ENCODE results near the gene PTK6. TPM values are rescaled to one million over a fixed set of nuclear protein-coding genes. Genes with fewer than 3 reads are reported as not detected.

Gene PTK6
- total RNA-seq, 1 experiment from 2014 or later: 6.7 TPM

GRCh38 chr20:63503524-63503923 is 33.7 kb downstream of the PTK6 start:
- H3K27me3 ChIP-seq (ENCODE audit: insufficient read depth, low read length): no peaks in the 10 kb centered on the region
- DNase-seq (ENCODE audit: low read depth, low spot score) (no peak), ATAC-seq (no peak)
- intact Hi-C loops (cut with micrococcal nuclease): no loop called here
- BruUV-seq (replicated peaks): no TSS peak
- RAD21 ChIA-PET (ENCODE audit: low non-redundant PET in 1 of 2, low total read pairs in 2 of 2, uncharacterized antibody in 2 of 2, unreplicated experiment in 2 of 2): no interaction called here
- peaks cover under 1% of the 10 kb centered on the region; the same call in 1 of the 2 replicates for H3K79me2 ChIP-seq (ENCODE audit: insufficient read depth, low read length)
- no peak overlapping the region for H3K4me2 ChIP-seq (ENCODE audit: low read length)
- H4K20me1 ChIP-seq (ENCODE audit: insufficient read depth): no peaks in the 10 kb centered on the region
- CTCF ChIA-PET: no interaction called here
- no peak overlapping the region for H3K4me3 ChIP-seq (replicated peaks in 1 of 2; ENCODE audit: low read depth in 1 of 2, low read length in 2 of 2)
- no peaks in the 10 kb centered on the region; a peak in 1 of 4 replicates for H3K9me3 ChIP-seq (ENCODE audit: control insufficient read depth in 1 of 2, insufficient read depth in 1 of 2, low read depth in 1 of 2, low read length in 2 of 2)
- no peak overlapping the region for H2AFZ ChIP-seq (ENCODE audit: low read depth, low read length, poor library complexity, severe bottlenecking)
- peaks cover 12 to 22% of the 10 kb centered on the region in 2 experiments for H3K4me1 ChIP-seq (ENCODE audit: control insufficient read depth in 1 of 2, insufficient read depth in 2 of 2, low read length in 2 of 2)
- no peak for TF ChIP-seq CBX3 (IDR thresholded peaks at IDR 0.05; ENCODE audit: low read depth)
- TF ChIP-seq ZNF274 (IDR thresholded peaks at IDR 0.05; ENCODE audit: low read depth, low read length): no peak
- TF ChIP-seq EZH2phosphoT487 (IDR thresholded peaks at IDR 0.05; ENCODE audit: borderline replicate concordance): no peak
- H3K36me3 ChIP-seq (ENCODE audit: control insufficient read depth in 1 of 2, insufficient read depth in 2 of 2, low read length in 2 of 2): no peaks in the 10 kb centered on the region
- H3K9me2 ChIP-seq (ENCODE audit: insufficient read depth): no peaks in the 10 kb centered on the region
- POLR2A ChIA-PET: interaction anchor here (1.3 kb wide), 1 partner anchor 17 kb away, joined by 3 read pairs; the partner anchor contains the start of gene PPDPF
- no peak overlapping the region for H3K27ac ChIP-seq (ENCODE audit: low read depth, low read length)
- no peak overlapping the region for H3K9ac ChIP-seq (ENCODE audit: low read length)

- no peak for TF ChIP-seq FOSL1 (IDR thresholded peaks at IDR 0.05; ENCODE audit: low read depth)
- TF ChIP-seq SRF (IDR thresholded peaks at IDR 0.05; ENCODE audit: low read depth): no peak
- no peak for TF ChIP-seq YY1 (IDR thresholded peaks at IDR 0.05; ENCODE audit: extremely low read depth, insufficient replicate concordance, low read depth, low read length)
- no peak for TF ChIP-seq CEBPB (IDR thresholded peaks at IDR 0.05; ENCODE audit: low read depth)
- no peak for TF ChIP-seq MAX (IDR thresholded peaks at IDR 0.05)
- no peak for TF ChIP-seq POLR2AphosphoS5 (IDR thresholded peaks at IDR 0.05; ENCODE audit: low read depth, low read length)
- TF ChIP-seq SIN3A (IDR thresholded peaks at IDR 0.05; ENCODE audit: low read depth): no peak
- TF ChIP-seq ELF1 (IDR thresholded peaks at IDR 0.05; ENCODE audit: borderline replicate concordance, low read depth): no peak
- no peak for TF ChIP-seq JUND (IDR thresholded peaks at IDR 0.05)
- no peak for TF ChIP-seq REST (IDR thresholded peaks at IDR 0.05; ENCODE audit: low read depth)
These were observed 34.5 kb downstream of the PTK6 start for GRCh38 chr20:63502671-63503172.

More at GRCh38 chr20:63502671-63503172, 34.5 kb downstream of the PTK6 start:
- H3K4me1 ChIP-seq (ENCODE audit: control insufficient read depth in 1 of 2, insufficient read depth in 2 of 2, low read length in 2 of 2): peaks cover 12 to 27% of the 10 kb centered on the region in 2 experiments
- ATAC-seq (no peak), DNase-seq (ENCODE audit: low read depth, low spot score) (no peak)
- H3K4me3 ChIP-seq (replicated peaks in 1 of 2; ENCODE audit: low read depth in 1 of 2, low read length in 2 of 2): no peak overlapping the region
- POLR2A ChIA-PET: no interaction called here
- H3K4me2 ChIP-seq (ENCODE audit: low read length): peak overlapping the region; percentile 66
- no peak overlapping the region for H2AFZ ChIP-seq (ENCODE audit: low read depth, low read length, poor library complexity, severe bottlenecking)
- CTCF ChIA-PET: interaction anchor here (1.3 kb wide), 1 partner anchor 18 kb away, joined by 4 read pairs; the partner anchor contains the start of gene PPDPF
- H3K9ac ChIP-seq (ENCODE audit: low read length): no peak overlapping the region
- intact Hi-C loops (cut with micrococcal nuclease): no loop called here
- H3K9me2 ChIP-seq (ENCODE audit: insufficient read depth): no peaks in the 10 kb centered on the region
- peaks cover 9% of the 10 kb centered on the region for H3K79me2 ChIP-seq (ENCODE audit: insufficient read depth, low read length)
- no peaks in the 10 kb centered on the region for H3K36me3 ChIP-seq (ENCODE audit: control insufficient read depth in 1 of 2, insufficient read depth in 2 of 2, low read length in 2 of 2)
- no peaks in the 10 kb centered on the region; a peak in 1 of 4 replicates for H3K9me3 ChIP-seq (ENCODE audit: control insufficient read depth in 1 of 2, insufficient read depth in 1 of 2, low read depth in 1 of 2, low read length in 2 of 2)
- peak overlapping the region; percentile 20; the same call in 1 of the 2 replicates for H3K27ac ChIP-seq (ENCODE audit: low read depth, low read length)
- RAD21 ChIA-PET (ENCODE audit: low non-redundant PET in 1 of 2, low total read pairs in 2 of 2, uncharacterized antibody in 2 of 2, unreplicated experiment in 2 of 2): interaction anchor here in 1 of 2 experiments (0.7 kb wide), 1 partner anchor 19 kb away, joined by 3 read pairs; no protein-coding TSS in a partner anchor
- no TSS peak for BruUV-seq (replicated peaks)
- H4K20me1 ChIP-seq (ENCODE audit: insufficient read depth): no peaks in the 10 kb centered on the region
- no peaks in the 10 kb centered on the region for H3K27me3 ChIP-seq (ENCODE audit: insufficient read depth, low read length)

All from HCT116 (cell line).